Measurements from ENCODE around the gene TUBGCP6.

Gene TUBGCP6

GRCh38 chr22:50244420-50245213 is at the start of gene TUBGCP6:
Gene TUBGCP6 (minus strand): TSS chr22:50245023. CDS start chr22:50244459, 564 bp downstream.
- DNase-seq, result peak; percentile 64

- DNase-seq, result no peak
Measured at GRCh38 chr22:50294319-50294656, 49.5 kb upstream of the TUBGCP6 start.

GRCh38 chr22:50293441-50294318 is 48.9 kb upstream of the TUBGCP6 start:
- DNase-seq, result no peak

GRCh38 chr22:50292643-50293440 is 48.0 kb upstream of the TUBGCP6 start:
- DNase-seq, result no peak

- no peak for DNase-seq
Measured at GRCh38 chr22:50289942-50290630, 45.3 kb upstream of the TUBGCP6 start.

- no peak for DNase-seq
Measured at GRCh38 chr22:50289151-50289941, 44.5 kb upstream of the TUBGCP6 start.

- no peak for DNase-seq
Measured at GRCh38 chr22:50287731-50288130, 42.9 kb upstream of the TUBGCP6 start.

- no peak for DNase-seq
Measured at GRCh38 chr22:50286701-50287318, 42.0 kb upstream of the TUBGCP6 start.

GRCh38 chr22:50286275-50286674 is 41.5 kb upstream of the TUBGCP6 start:
- no peak for DNase-seq

GRCh38 chr22:50285568-50286229 is 40.9 kb upstream of the TUBGCP6 start:
- no peak for DNase-seq

- no peak for DNase-seq
Measured at GRCh38 chr22:50284479-50284878, 39.7 kb upstream of the TUBGCP6 start.

GRCh38 chr22:50283821-50284220 is 39.0 kb upstream of the TUBGCP6 start:
- DNase-seq, result no peak

GRCh38 chr22:50282361-50283155 is 37.7 kb upstream of the TUBGCP6 start:
- DNase-seq, result no peak

GRCh38 chr22:50281957-50282356 is 37.1 kb upstream of the TUBGCP6 start:
- no peak for DNase-seq

- DNase-seq, result no peak
Measured at GRCh38 chr22:50281384-50281760, 36.5 kb upstream of the TUBGCP6 start.

- DNase-seq, result no peak
Measured at GRCh38 chr22:50280708-50281383, 36.0 kb upstream of the TUBGCP6 start.

- no peak for DNase-seq
Measured at GRCh38 chr22:50280022-50280707, 35.3 kb upstream of the TUBGCP6 start.

GRCh38 chr22:50278956-50279619 is 34.3 kb upstream of the TUBGCP6 start:
- no peak for DNase-seq
